H1 (cell line): ENCODE measurements around the gene GSK3B.

Experiments used
- CEBPB ChIP-seq: IDR thresholded peaks from 2 replicates; pipeline ENCODE4 v1.6.1; 2012; ENCODE audit warnings: low read depth, low read length
- CHD2 ChIP-seq: IDR thresholded peaks from 2 replicates; pipeline ENCODE4 v1.6.1; 2012; ENCODE audit warnings: low read length, improper control_type of control experiment
- EP300 ChIP-seq, 2 experiments: IDR thresholded peaks; 1 replicate in 1 of 2; 2 replicates in 1 of 2; pipeline ENCODE4 v1.6.1; 2011 to 2012; ENCODE audit warnings: low read depth in 2 of 2, low read length in 2 of 2, mild to moderate bottlenecking in 2 of 2, borderline replicate concordance in 1 of 2, inconsistent platforms in 1 of 2, moderate library complexity in 1 of 2
- EZH2 ChIP-seq: fragments of 200-600 bp; sonication (generic); IDR thresholded peaks from 2 replicates; pipeline ENCODE4 v1.7.1; 2012; ENCODE audit warnings: low read depth, mild to moderate bottlenecking, moderate library complexity, low read length, inconsistent platforms; ENCODE audit not compliant: severe bottlenecking
- HDAC2 ChIP-seq, 2 experiments: fragments of 300-600 bp in 1 of 2; sonication (generic) in 1 of 2; IDR thresholded peaks; 2 replicates each; pipeline ENCODE4 v1.6.1; 2011 to 2012; ENCODE audit warnings: low read depth in 2 of 2, low read length in 2 of 2, mild to moderate bottlenecking in 2 of 2, moderate library complexity in 2 of 2, borderline replicate concordance in 1 of 2, inconsistent platforms in 1 of 2
- JUND ChIP-seq: IDR thresholded peaks from 2 replicates; pipeline ENCODE4 v1.6.1; 2011; ENCODE audit warnings: mild to moderate bottlenecking, improper control_type of control experiment, low read length
- MAX ChIP-seq: IDR thresholded peaks from 2 replicates; pipeline ENCODE4 v1.6.1; 2012; ENCODE audit warnings: inconsistent platforms
- POLR2A ChIP-seq, 2 experiments: IDR thresholded peaks; 1 replicate in 1 of 2; 2 replicates in 1 of 2; pipeline ENCODE4 v1.6.1; 2011; ENCODE audit warnings: low read depth in 2 of 2, low read length in 2 of 2, mild to moderate bottlenecking in 2 of 2; ENCODE audit errors: control extremely low read depth in 1 of 2
- RXRA ChIP-seq: IDR thresholded peaks from 2 replicates; pipeline ENCODE4 v1.6.1; 2011; ENCODE audit warnings: low read depth, mild to moderate bottlenecking, low read length, moderate library complexity; ENCODE audit not compliant: insufficient read depth
- YY1 ChIP-seq: IDR thresholded peaks from 2 replicates; pipeline ENCODE4 v1.6.1; 2011; ENCODE audit warnings: low read depth, mild to moderate bottlenecking, low read length
- ZNF274 ChIP-seq: IDR thresholded peaks from 2 replicates; pipeline ENCODE4 v1.7.0; 2012; ENCODE audit warnings: low read length, borderline replicate concordance; ENCODE audit errors: extremely low read depth
- TF ChIP-seq, protein P1 (sequence below), 3 experiments: IDR thresholded peaks; 1 replicate in 2 of 3; 2 replicates in 1 of 3; pipeline versions ENCODE4 v1.5.1 to v1.6.1; 2011; ENCODE audit warnings: low read length in 3 of 3, mild to moderate bottlenecking in 3 of 3, inconsistent platforms in 2 of 3, low read depth in 1 of 3, moderate library complexity in 1 of 3; ENCODE audit not compliant: insufficient read depth in 1 of 3; ENCODE audit errors: control extremely low read depth in 1 of 3
- TF ChIP-seq, protein P2 (sequence below): IDR thresholded peaks from 2 replicates; pipeline ENCODE4 v1.6.1; 2011; ENCODE audit warnings: low read length, improper control_type of control experiment

- TF ChIP-seq, protein P1, sequence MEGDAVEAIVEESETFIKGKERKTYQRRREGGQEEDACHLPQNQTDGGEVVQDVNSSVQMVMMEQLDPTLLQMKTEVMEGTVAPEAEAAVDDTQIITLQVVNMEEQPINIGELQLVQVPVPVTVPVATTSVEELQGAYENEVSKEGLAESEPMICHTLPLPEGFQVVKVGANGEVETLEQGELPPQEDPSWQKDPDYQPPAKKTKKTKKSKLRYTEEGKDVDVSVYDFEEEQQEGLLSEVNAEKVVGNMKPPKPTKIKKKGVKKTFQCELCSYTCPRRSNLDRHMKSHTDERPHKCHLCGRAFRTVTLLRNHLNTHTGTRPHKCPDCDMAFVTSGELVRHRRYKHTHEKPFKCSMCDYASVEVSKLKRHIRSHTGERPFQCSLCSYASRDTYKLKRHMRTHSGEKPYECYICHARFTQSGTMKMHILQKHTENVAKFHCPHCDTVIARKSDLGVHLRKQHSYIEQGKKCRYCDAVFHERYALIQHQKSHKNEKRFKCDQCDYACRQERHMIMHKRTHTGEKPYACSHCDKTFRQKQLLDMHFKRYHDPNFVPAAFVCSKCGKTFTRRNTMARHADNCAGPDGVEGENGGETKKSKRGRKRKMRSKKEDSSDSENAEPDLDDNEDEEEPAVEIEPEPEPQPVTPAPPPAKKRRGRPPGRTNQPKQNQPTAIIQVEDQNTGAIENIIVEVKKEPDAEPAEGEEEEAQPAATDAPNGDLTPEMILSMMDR (IDR thresholded peaks at IDR 0.05; ENCODE audit: control extremely low read depth in 1 of 3, insufficient read depth in 1 of 3, low read depth in 1 of 3, low read length in 3 of 3): no peak
- TF ChIP-seq YY1 (no peak), POLR2A (IDR thresholded peaks at IDR 0.05; ENCODE audit: control extremely low read depth in 1 of 2, low read depth in 2 of 2, low read length in 2 of 2) (no peak), RXRA (no peak), CHD2 (no peak), CEBPB (peak; percentile 10; the same call in 1 of the 2 replicates), MAX (no peak), EZH2 (no peak), HDAC2 (IDR thresholded peaks at IDR 0.05; ENCODE audit: borderline replicate concordance in 1 of 2, low read depth in 2 of 2, low read length in 2 of 2) (no peak), JUND (no peak), ZNF274 (no peak), EP300 (IDR thresholded peaks at IDR 0.05; ENCODE audit: borderline replicate concordance in 1 of 2, low read depth in 2 of 2, low read length in 2 of 2) (no peak)
- TF ChIP-seq, protein P2, sequence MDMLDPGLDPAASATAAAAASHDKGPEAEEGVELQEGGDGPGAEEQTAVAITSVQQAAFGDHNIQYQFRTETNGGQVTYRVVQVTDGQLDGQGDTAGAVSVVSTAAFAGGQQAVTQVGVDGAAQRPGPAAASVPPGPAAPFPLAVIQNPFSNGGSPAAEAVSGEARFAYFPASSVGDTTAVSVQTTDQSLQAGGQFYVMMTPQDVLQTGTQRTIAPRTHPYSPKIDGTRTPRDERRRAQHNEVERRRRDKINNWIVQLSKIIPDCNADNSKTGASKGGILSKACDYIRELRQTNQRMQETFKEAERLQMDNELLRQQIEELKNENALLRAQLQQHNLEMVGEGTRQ: no peak
These were observed 48.0 kb upstream of the GSK3B start for GRCh38 chr3:120142236-120142635.
